ENCODE results near the gene FBXO45. TPM values are rescaled to one million over a fixed set of nuclear protein-coding genes. Genes with fewer than 3 reads are reported as not detected.

Gene FBXO45
- total RNA-seq, 3 donors from 2014 or later (not counting 1 experiment from before 2014, with no cell fraction given): 3.2 to 7.9 (median 7.8) TPM

GRCh38 chr3:196531418-196531817 is 37.0 kb upstream of the FBXO45 start:
- H3K27me3 Mint-ChIP-seq (ENCODE audit: low read depth in 2 of 2): peaks cover 8 to 21% of the 10 kb centered on the region in 2 donors
- Histone ChIP-seq H3K27ac (ENCODE audit: low read length) (no peak overlapping the region), H3K27me3 (ENCODE audit: control insufficient read depth, insufficient read depth, low read length) (peaks cover 2% of the 10 kb centered on the region), H3K36me3 (ENCODE audit: control insufficient read depth, insufficient read depth, low read length) (no peaks in the 10 kb centered on the region), H3K9me3 (ENCODE audit: control insufficient read depth, insufficient read depth, low read length) (no peaks in the 10 kb centered on the region), H3K4me3 (ENCODE audit: low read length) (no peak overlapping the region), H3K4me1 (ENCODE audit: control insufficient read depth, insufficient read depth, low read length) (peaks cover 10% of the 10 kb centered on the region)
- ATAC-seq: no peak
- no peak for DNase-seq
- TF ChIP-seq CTCF (IDR thresholded peaks at IDR 0.05): no peak
- WGBS (ENCODE audit: insufficient coverage): 90% methylated on average over 3 of the region's 4 CpGs
- H3K4me1 Mint-ChIP-seq: no peaks in the 10 kb centered on the region
- intact Hi-C loops (cut with micrococcal nuclease): no loop called here
- no peaks in the 10 kb centered on the region for H3K36me3 Mint-ChIP-seq
- no peak overlapping the region for H3K4me3 Mint-ChIP-seq
- H3K9me3 Mint-ChIP-seq: no peaks in the 10 kb centered on the region
- H3K27ac Mint-ChIP-seq: no peak overlapping the region

DNA sequence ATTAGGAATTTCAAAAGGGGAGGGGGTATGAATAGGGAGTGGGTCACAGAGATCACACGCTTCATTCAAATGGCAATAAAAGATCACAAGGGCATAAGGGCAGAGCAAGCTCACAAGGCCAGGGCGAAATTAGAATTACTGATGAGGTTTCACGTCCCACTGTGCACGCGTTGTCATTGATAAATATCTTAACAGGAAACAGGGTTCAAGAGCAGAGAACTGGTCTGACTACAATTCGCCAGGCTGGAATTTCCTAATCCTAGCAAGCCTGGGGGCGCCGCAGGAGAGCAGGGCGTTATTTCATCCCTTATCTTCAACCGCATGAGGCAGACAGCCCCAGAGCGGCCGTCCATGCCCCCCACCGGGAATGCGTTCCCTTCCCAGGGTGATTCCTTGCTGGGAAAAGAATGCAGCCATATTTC is 35.2 kb upstream of the FBXO45 start:
- TF ChIP-seq CTCF (IDR thresholded peaks at IDR 0.05): no peak
- Mint-ChIP-seq H3K9me3 (no peaks in the 10 kb centered on the region), H3K27ac (no peak overlapping the region), H3K4me1 (no peaks in the 10 kb centered on the region), H3K4me3 (no peak overlapping the region), H3K36me3 (no peaks in the 10 kb centered on the region), H3K27me3 (ENCODE audit: low read depth in 2 of 2) (peaks cover 8 to 21% of the 10 kb centered on the region in 2 donors)
- H3K4me3 ChIP-seq (ENCODE audit: low read length): no peak overlapping the region
- peaks cover 2% of the 10 kb centered on the region for H3K27me3 ChIP-seq (ENCODE audit: control insufficient read depth, insufficient read depth, low read length)
- DNase-seq (no peak), ATAC-seq (no peak)
- H3K9me3 ChIP-seq (ENCODE audit: control insufficient read depth, insufficient read depth, low read length): no peaks in the 10 kb centered on the region
- H3K27ac ChIP-seq (ENCODE audit: low read length): no peak overlapping the region
- no peaks in the 10 kb centered on the region for H3K36me3 ChIP-seq (ENCODE audit: control insufficient read depth, insufficient read depth, low read length)
- peaks cover 10% of the 10 kb centered on the region for H3K4me1 ChIP-seq (ENCODE audit: control insufficient read depth, insufficient read depth, low read length)
- intact Hi-C loops (cut with micrococcal nuclease): no loop called here
- WGBS (ENCODE audit: insufficient coverage): 77% methylated on average over 14 of the region's 14 CpGs

DNA sequence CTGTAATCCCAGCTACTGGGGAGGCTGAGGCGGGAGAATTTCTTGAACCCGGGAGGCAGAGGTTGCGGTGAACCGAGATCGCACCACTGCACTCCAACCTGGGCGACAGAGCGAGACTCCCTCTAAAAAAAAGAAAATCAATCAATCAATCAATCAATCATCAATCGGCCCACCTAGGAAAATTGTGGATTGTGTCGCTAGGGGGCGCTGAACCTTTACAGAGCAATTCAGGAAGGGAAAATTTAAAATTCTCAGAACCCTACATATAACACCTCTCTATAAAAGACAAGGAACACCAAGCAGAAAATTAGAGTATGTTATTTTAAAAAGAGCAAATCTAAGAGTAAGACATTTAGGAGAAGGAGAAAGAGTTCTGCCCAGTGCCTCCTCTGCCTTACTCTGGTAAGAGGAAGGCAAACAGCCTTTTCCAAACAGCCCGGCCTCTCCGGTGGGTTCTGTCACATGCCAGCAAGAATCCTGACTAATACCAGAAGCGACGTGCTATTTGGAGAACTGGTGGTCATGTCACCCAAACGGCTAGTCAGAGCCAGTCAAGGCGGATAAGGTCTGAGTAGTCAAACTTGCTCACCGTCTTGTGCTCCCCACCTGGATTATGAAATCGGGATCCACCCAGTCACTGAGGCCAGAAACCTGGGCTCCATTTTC is 31.0 kb upstream of the FBXO45 start:
- peak; percentile 89 for TF ChIP-seq CTCF (IDR thresholded peaks at IDR 0.05)
- Histone ChIP-seq H3K9me3 (ENCODE audit: control insufficient read depth, insufficient read depth, low read length) (no peaks in the 10 kb centered on the region), H3K36me3 (ENCODE audit: control insufficient read depth, insufficient read depth, low read length) (no peaks in the 10 kb centered on the region), H3K27me3 (ENCODE audit: control insufficient read depth, insufficient read depth, low read length) (no peaks in the 10 kb centered on the region), H3K4me1 (ENCODE audit: control insufficient read depth, insufficient read depth, low read length) (no peaks in the 10 kb centered on the region), H3K4me3 (ENCODE audit: low read length) (no peak overlapping the region), H3K27ac (ENCODE audit: low read length) (no peak overlapping the region)
- no peak for ATAC-seq
- WGBS (ENCODE audit: insufficient coverage): 78% methylated on average over 10 of the region's 18 CpGs
- intact Hi-C loops (cut with micrococcal nuclease): loop anchor here (5.0 kb wide), 1 partner anchor 430 kb away; the partner anchor contains the start of gene PIGZ
- H3K36me3 Mint-ChIP-seq: no peaks in the 10 kb centered on the region
- no peak overlapping the region for H3K27ac Mint-ChIP-seq
- H3K4me3 Mint-ChIP-seq: no peak overlapping the region
- peaks cover 0 to 3% of the 10 kb centered on the region in 2 donors for H3K27me3 Mint-ChIP-seq (ENCODE audit: low read depth in 2 of 2)
- DNase-seq: peak; percentile 47 to 80
- H3K9me3 Mint-ChIP-seq: no peaks in the 10 kb centered on the region
- H3K4me1 Mint-ChIP-seq: no peaks in the 10 kb centered on the region

Data from natural killer cell (primary cell).